Measurements from ENCODE around the gene RLF.

Gene RLF

GRCh38 chr1:40270152-40270834 is 109.1 kb downstream of the RLF start:
- no peak for DNase-seq (ENCODE audit: low spot score)

- no peak for DNase-seq (ENCODE audit: low spot score)
Observed at GRCh38 chr1:40272653-40273213, 111.5 kb downstream of the RLF start.

- DNase-seq (ENCODE audit: low spot score) = no peak
Observed at GRCh38 chr1:40273547-40274166, 112.5 kb downstream of the RLF start.

- DNase-seq (ENCODE audit: low spot score) = no peak
Observed at GRCh38 chr1:40274331-40274730, 113.1 kb downstream of the RLF start.

- no peak for DNase-seq (ENCODE audit: low spot score)
Observed at GRCh38 chr1:40276122-40276521, 114.9 kb downstream of the RLF start.

GRCh38 chr1:40281853-40282252 is 120.7 kb downstream of the RLF start:
- DNase-seq (ENCODE audit: low spot score) = no peak
